Measurements from ENCODE around the gene CNTNAP2. TPM values are rescaled to one million over a fixed set of nuclear protein-coding genes. Genes with fewer than 3 reads are reported as not detected.

CNTNAP2 gene
- total RNA-seq, 1 experiment from 2014 or later = 0.03 TPM

DNA sequence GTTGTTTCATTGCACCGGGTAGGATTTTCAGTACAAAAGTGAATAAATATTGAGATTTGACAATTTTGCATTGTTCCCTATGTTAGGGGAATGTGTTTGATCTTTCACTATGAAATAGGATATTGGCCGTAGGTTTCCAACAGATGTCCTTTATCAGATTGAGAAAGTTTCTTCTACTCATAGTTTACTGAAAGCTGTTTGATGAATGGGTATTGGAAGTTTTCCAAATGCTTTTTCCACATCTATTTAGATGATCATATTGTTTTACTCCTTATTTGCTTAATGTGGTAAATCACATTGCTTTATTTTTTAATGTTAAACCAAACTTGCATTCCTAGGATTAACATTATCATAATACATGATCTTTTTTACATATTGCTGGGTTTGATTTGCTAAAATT, 2296.1 kb downstream of the CNTNAP2 start:
- H3K27ac ChIP-seq (ENCODE audit: low read length) = no peak overlapping the region
- no peaks in the 10 kb centered on the region for H3K9me3 ChIP-seq (ENCODE audit: control insufficient read depth, insufficient read depth, low read depth, low read length)
- POLR2A ChIA-PET = no interaction called here
- CTCF ChIA-PET = interaction anchor here (0.6 kb wide), 1 partner anchor 570 kb away, joined by 3 read pairs; no protein-coding TSS in a partner anchor
- DNase-seq (ENCODE audit: low read depth, low spot score) (no peak), ATAC-seq (no peak)
- no peak overlapping the region for H3K4me3 ChIP-seq (ENCODE audit: low read depth in 2 of 2, low read length in 2 of 2)
- peaks cover 2% of the 10 kb centered on the region; the same call in 1 of the 2 replicates for H3K27me3 ChIP-seq (ENCODE audit: control insufficient read depth, insufficient read depth, low read length)
- H3K4me1 ChIP-seq (ENCODE audit: control insufficient read depth, insufficient read depth, low read length) = no peaks in the 10 kb centered on the region
- intact Hi-C loops (cut with micrococcal nuclease; ENCODE audit: unreplicated experiment) = no loop called here
- in situ Hi-C loops (cut with HindIII; ENCODE audit: low pct_unique_long_range_greater_than_20kb, low sequenced_read_pairs) = no loop called here
- no peaks in the 10 kb centered on the region for H3K36me3 ChIP-seq (ENCODE audit: control insufficient read depth, insufficient read depth, low read length)
- no TSS peak for BruUV-seq (replicated peaks)
- TF ChIP-seq, protein P1, sequence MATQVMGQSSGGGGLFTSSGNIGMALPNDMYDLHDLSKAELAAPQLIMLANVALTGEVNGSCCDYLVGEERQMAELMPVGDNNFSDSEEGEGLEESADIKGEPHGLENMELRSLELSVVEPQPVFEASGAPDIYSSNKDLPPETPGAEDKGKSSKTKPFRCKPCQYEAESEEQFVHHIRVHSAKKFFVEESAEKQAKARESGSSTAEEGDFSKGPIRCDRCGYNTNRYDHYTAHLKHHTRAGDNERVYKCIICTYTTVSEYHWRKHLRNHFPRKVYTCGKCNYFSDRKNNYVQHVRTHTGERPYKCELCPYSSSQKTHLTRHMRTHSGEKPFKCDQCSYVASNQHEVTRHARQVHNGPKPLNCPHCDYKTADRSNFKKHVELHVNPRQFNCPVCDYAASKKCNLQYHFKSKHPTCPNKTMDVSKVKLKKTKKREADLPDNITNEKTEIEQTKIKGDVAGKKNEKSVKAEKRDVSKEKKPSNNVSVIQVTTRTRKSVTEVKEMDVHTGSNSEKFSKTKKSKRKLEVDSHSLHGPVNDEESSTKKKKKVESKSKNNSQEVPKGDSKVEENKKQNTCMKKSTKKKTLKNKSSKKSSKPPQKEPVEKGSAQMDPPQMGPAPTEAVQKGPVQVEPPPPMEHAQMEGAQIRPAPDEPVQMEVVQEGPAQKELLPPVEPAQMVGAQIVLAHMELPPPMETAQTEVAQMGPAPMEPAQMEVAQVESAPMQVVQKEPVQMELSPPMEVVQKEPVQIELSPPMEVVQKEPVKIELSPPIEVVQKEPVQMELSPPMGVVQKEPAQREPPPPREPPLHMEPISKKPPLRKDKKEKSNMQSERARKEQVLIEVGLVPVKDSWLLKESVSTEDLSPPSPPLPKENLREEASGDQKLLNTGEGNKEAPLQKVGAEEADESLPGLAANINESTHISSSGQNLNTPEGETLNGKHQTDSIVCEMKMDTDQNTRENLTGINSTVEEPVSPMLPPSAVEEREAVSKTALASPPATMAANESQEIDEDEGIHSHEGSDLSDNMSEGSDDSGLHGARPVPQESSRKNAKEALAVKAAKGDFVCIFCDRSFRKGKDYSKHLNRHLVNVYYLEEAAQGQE (IDR thresholded peaks at IDR 0.05; ENCODE audit: insufficient read depth in 1 of 2, low read depth in 2 of 2, low read length in 1 of 2) = no peak
- TF ChIP-seq TCF7L2 (IDR thresholded peaks at IDR 0.05; ENCODE audit: low read depth, low read length) (no peak), POLR2AphosphoS5 (IDR thresholded peaks at IDR 0.05; ENCODE audit: low read depth, low read length) (no peak)

DNA sequence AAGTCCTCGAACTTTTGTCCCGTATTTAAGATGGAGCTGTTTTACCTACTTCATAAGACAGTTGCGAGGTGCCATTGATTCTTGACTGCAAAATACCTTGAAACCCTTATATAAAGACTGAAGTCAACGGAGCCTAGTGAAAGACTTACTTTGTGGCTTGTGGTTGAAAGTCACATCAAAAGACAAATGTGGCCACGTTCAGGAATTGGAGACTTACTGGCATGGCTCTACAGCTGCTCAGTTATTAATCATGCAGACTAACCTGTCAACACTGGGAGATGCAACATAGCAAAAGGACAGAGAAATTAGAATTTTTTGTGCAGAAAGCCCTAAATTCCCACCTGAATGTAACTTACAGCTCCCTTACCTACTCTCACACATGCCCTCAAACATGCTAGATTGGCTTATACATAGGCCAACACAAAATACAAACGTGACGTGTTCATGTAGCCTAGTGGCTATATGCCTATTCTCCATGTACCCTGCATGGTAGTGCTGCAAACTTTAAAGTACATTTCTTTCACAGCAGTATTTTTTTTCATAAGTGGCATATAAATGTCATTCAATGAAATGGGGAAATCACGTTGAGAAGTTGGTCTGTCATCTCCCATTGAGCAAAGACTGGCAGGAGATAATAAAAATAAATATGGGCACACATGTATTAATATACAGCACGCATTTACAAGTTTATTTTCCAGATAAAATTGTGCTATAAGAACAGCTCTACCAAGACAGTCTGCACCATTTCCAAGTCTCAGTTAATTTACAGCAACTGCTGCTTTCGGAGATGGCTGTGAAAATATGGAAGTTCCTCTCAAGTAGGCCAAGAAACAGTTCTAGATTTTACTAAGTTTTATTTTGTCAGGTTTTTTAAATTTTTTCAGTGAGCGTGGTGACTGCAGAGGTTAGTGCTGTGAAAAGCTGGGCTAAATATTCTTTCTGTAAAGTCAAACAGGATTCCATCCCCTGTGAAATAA, 2303.5 kb downstream of the CNTNAP2 start:
- H3K4me3 ChIP-seq (ENCODE audit: low read depth in 2 of 2, low read length in 2 of 2) = no peak overlapping the region
- ChIA-PET POLR2A (no interaction called here), CTCF (no interaction called here)
- H3K9me3 ChIP-seq (ENCODE audit: control insufficient read depth, insufficient read depth, low read depth, low read length) = no peaks in the 10 kb centered on the region
- TF ChIP-seq CTCF (IDR thresholded peaks at IDR 0.05) (no peak), TCF7L2 (IDR thresholded peaks at IDR 0.05; ENCODE audit: low read depth, low read length) (no peak), SIN3A (IDR thresholded peaks at IDR 0.05; ENCODE audit: borderline replicate concordance, insufficient read depth, low read depth, low read length) (no peak), POLR2AphosphoS5 (IDR thresholded peaks at IDR 0.05; ENCODE audit: low read depth, low read length) (no peak)
- TF ChIP-seq, protein P1 (IDR thresholded peaks at IDR 0.05; ENCODE audit: insufficient read depth in 1 of 2, low read depth in 2 of 2, low read length in 1 of 2) = no peak
- H3K27ac ChIP-seq (ENCODE audit: low read length) = no peak overlapping the region
- H3K4me1 ChIP-seq (ENCODE audit: control insufficient read depth, insufficient read depth, low read length) = no peaks in the 10 kb centered on the region
- BruUV-seq (replicated peaks) = no TSS peak
- intact Hi-C loops (cut with micrococcal nuclease; ENCODE audit: unreplicated experiment) = no loop called here
- H3K27me3 ChIP-seq (ENCODE audit: control insufficient read depth, insufficient read depth, low read length) = peaks cover 2% of the 10 kb centered on the region
- H3K36me3 ChIP-seq (ENCODE audit: control insufficient read depth, insufficient read depth, low read length) = no peaks in the 10 kb centered on the region
- in situ Hi-C loops (cut with HindIII; ENCODE audit: low pct_unique_long_range_greater_than_20kb, low sequenced_read_pairs) = no loop called here
- ATAC-seq = no peak
- DNase-seq (ENCODE audit: low read depth, low spot score) = no peak
